ENCODE measurements around the gene DDX27.
"Not testable (repeated sequence)": the region's sequence is repeated elsewhere in the genome, so short reads cannot be mapped to it uniquely, and the experiment has no call there.

DDX27 gene

DNA sequence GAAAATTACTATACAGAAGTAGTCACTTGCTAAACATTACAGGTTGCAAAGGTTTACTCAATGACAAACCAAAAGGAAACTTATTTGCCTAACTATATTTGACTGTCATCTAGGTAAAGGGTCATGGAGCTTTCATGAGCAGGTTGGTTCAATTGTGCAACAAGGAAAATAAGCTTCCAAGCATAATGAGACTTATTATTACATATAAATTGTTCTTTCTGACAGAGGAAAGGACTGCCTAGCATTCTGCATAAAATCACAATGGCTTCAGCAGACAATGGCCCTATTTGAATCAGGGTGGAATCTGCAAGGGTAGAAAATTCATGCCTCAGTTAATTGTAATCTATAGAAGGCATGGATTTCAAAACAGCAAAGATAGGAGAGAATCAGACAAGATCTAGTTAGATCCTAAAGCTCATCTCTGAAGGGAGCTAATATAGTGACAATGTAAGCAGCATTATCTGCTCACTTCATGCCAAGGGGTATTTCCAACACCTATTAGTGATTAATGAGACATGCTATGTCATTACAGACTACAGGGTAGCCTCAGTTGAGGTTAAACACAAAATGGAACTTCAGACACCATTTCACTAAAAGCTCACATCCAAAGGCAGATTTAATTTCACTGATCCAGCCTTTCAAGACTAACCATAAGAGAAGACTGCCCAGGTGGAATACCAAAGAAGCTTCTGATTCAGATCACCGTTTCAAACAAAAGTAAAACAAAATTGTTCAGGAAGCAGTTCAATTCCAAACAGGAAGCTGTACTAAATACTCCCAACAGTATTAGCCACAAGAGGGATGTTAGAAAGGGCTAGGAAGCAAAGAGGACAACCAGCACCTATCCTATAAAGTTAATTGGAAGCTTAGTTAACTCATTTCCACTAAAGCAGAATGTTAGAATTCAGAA, 39.6 kb upstream of the DDX27 start:
- Histone ChIP-seq H3K9me3 (ENCODE audit: insufficient read depth, low read depth, low read length) (no peaks in the 10 kb centered on the region), H3K4me2 (ENCODE audit: low read depth, low read length, poor library complexity, severe bottlenecking) (peak overlapping the region; percentile 87), H2AFZ (ENCODE audit: low read length) (no peak overlapping the region), H3K4me1 (ENCODE audit: insufficient read depth, low read length, poor library complexity, severe bottlenecking) (peaks cover 47% of the 10 kb centered on the region), H3K4me3 (ENCODE audit: low read length, poor library complexity, severe bottlenecking) (peak overlapping the region; percentile 21), H3K9ac (ENCODE audit: low read depth, low read length, poor library complexity, severe bottlenecking) (peak overlapping the region; percentile 34), H4K20me1 (ENCODE audit: insufficient read depth, low read length, poor library complexity, severe bottlenecking) (peaks cover 56% of the 10 kb centered on the region), H3F3A (ENCODE audit: low read depth) (peaks cover 3% of the 10 kb centered on the region; the same call in 1 of the 2 replicates), H3K36me3 (ENCODE audit: insufficient read depth, low read length) (peaks cover 8% of the 10 kb centered on the region; the same call in 1 of the 2 replicates), H3K27me3 (ENCODE audit: insufficient read depth, low read length, poor library complexity, severe bottlenecking) (no peaks in the 10 kb centered on the region), H3K9me2 (replicated peaks; ENCODE audit: low read depth, low read length) (no peaks in the 10 kb centered on the region), H3K79me2 (ENCODE audit: insufficient read depth, low read length) (peaks cover 95% of the 10 kb centered on the region)
- TF ChIP-seq, protein P1, sequence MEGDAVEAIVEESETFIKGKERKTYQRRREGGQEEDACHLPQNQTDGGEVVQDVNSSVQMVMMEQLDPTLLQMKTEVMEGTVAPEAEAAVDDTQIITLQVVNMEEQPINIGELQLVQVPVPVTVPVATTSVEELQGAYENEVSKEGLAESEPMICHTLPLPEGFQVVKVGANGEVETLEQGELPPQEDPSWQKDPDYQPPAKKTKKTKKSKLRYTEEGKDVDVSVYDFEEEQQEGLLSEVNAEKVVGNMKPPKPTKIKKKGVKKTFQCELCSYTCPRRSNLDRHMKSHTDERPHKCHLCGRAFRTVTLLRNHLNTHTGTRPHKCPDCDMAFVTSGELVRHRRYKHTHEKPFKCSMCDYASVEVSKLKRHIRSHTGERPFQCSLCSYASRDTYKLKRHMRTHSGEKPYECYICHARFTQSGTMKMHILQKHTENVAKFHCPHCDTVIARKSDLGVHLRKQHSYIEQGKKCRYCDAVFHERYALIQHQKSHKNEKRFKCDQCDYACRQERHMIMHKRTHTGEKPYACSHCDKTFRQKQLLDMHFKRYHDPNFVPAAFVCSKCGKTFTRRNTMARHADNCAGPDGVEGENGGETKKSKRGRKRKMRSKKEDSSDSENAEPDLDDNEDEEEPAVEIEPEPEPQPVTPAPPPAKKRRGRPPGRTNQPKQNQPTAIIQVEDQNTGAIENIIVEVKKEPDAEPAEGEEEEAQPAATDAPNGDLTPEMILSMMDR (conservative IDR thresholded peaks at IDR 0.05; ENCODE audit: low read length) = no peak
- TF ChIP-seq EZH2phosphoT487 (IDR thresholded peaks at IDR 0.05; ENCODE audit: borderline replicate concordance) = no peak

DNA sequence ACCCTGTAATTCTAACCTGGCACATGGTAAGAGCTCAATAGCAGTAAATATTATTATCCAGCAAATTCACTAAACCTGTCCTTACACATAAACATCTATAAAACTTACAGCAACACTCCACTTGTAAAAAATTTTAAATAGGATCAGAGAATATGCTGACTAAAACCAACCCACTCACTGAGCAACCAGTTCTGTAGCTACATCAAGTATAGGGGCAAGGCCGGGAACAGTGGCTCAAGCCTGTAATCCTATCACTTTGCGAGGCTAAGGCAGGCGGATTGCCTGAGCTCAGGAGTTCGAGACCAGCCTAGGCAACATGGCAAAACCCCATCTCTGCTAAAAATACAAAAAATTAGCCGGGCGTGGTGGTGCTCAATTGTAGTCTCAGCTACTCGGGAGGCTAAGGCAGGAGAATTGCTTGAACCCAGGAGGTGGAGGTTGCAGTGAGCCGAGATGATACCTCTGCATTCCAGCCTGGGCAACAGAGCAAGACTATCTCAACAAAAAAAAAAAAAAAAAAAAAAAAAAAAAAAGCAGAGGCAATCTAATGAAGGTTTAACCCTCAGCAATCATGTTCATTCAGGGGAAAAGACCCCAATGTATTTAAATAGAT, 37.8 kb upstream of the DDX27 start:
- Histone ChIP-seq H3K9me2 (replicated peaks; ENCODE audit: low read depth, low read length) (no peaks in the 10 kb centered on the region), H3K4me1 (ENCODE audit: insufficient read depth, low read length, poor library complexity, severe bottlenecking) (peaks cover 65% of the 10 kb centered on the region), H3K79me2 (ENCODE audit: insufficient read depth, low read length) (peaks cover 97% of the 10 kb centered on the region), H3K27me3 (ENCODE audit: insufficient read depth, low read length, poor library complexity, severe bottlenecking) (no peaks in the 10 kb centered on the region), H3K9me3 (ENCODE audit: insufficient read depth, low read depth, low read length) (no peaks in the 10 kb centered on the region), H3K36me3 (ENCODE audit: insufficient read depth, low read length) (peaks cover 8% of the 10 kb centered on the region; the same call in 1 of the 2 replicates), H2AFZ (ENCODE audit: low read length) (no peak overlapping the region), H3K9ac (ENCODE audit: low read depth, low read length, poor library complexity, severe bottlenecking) (peak overlapping the region; percentile 3), H3K4me2 (ENCODE audit: low read depth, low read length, poor library complexity, severe bottlenecking) (peak overlapping the region; percentile 87), H3K4me3 (ENCODE audit: low read length, poor library complexity, severe bottlenecking) (peak overlapping the region; percentile 28), H3F3A (ENCODE audit: low read depth) (peaks cover 3% of the 10 kb centered on the region; the same call in 1 of the 2 replicates), H4K20me1 (ENCODE audit: insufficient read depth, low read length, poor library complexity, severe bottlenecking) (peaks cover 72% of the 10 kb centered on the region)
- no peak for TF ChIP-seq EZH2phosphoT487 (IDR thresholded peaks at IDR 0.05; ENCODE audit: borderline replicate concordance)
- TF ChIP-seq, protein P1 (conservative IDR thresholded peaks at IDR 0.05; ENCODE audit: low read length) = no peak

DNA sequence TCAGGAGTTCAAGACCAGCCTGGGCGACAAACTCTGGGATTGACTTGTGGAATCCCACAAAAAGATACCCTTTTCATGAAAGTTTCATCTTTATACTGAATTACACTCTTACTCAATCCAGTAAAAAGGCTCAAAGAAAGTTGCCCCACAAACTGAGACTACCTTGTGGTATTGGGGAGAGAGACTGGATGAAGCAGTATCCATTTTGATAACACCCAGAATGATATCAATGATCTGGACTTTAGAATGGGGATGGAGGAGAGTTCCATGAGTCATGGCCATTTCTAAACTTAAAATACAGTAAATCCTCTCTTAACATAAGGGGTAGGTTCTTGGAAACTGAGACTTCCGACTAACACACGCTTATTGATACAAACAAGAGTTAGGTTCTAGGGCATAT, 35.8 kb upstream of the DDX27 start:
- no peaks in the 10 kb centered on the region for H3K36me3 ChIP-seq (ENCODE audit: insufficient read depth, low read length)
- H3K4me2 ChIP-seq (ENCODE audit: low read depth, low read length, poor library complexity, severe bottlenecking) = peak overlapping the region; percentile 87
- peak overlapping the region; percentile 55 for H3K9ac ChIP-seq (ENCODE audit: low read depth, low read length, poor library complexity, severe bottlenecking)
- H3K27me3 ChIP-seq (ENCODE audit: insufficient read depth, low read length, poor library complexity, severe bottlenecking) = no peaks in the 10 kb centered on the region
- H3K9me3 ChIP-seq (ENCODE audit: insufficient read depth, low read depth, low read length) = no peaks in the 10 kb centered on the region
- no peak for TF ChIP-seq EZH2phosphoT487 (IDR thresholded peaks at IDR 0.05; ENCODE audit: borderline replicate concordance)
- TF ChIP-seq, protein P1 (conservative IDR thresholded peaks at IDR 0.05; ENCODE audit: low read length) = no peak
- H2AFZ ChIP-seq (ENCODE audit: low read length) = no peak overlapping the region
- H3K79me2 ChIP-seq (ENCODE audit: insufficient read depth, low read length) = peaks cover 93% of the 10 kb centered on the region
- H3K9me2 ChIP-seq (replicated peaks; ENCODE audit: low read depth, low read length) = no peaks in the 10 kb centered on the region
- peaks cover 65% of the 10 kb centered on the region for H3K4me1 ChIP-seq (ENCODE audit: insufficient read depth, low read length, poor library complexity, severe bottlenecking)
- peaks cover 3% of the 10 kb centered on the region; the same call in 1 of the 2 replicates for H3F3A ChIP-seq (ENCODE audit: low read depth)
- H4K20me1 ChIP-seq (ENCODE audit: insufficient read depth, low read length, poor library complexity, severe bottlenecking) = peaks cover 78% of the 10 kb centered on the region
- peak overlapping the region; percentile 56 for H3K4me3 ChIP-seq (ENCODE audit: low read length, poor library complexity, severe bottlenecking)

DNA sequence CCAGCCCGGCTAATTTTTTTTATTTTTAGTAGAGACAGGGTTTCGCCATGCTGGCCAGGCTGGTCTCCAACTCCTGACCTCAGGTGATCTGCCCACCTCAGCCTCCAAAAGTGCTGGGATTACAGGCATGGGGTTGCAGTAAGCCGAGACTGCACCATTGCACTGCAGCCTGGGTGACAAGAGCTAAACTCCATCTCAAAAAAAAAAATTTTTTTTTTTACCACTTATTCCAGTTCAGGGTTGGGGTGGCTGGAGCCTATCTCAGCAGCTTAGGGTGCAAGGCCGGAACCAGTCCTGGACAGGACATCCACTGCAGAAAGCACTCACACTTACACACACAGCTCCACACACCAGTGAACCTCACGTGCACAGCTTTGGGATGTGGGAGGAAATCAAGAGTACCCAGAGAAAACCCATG, 35.1 kb upstream of the DDX27 start:
- H3K27me3 ChIP-seq (ENCODE audit: insufficient read depth, low read length, poor library complexity, severe bottlenecking); H3K9me2 ChIP-seq (replicated peaks; ENCODE audit: low read depth, low read length); H3K9me3 ChIP-seq (ENCODE audit: insufficient read depth, low read depth, low read length); H2AFZ ChIP-seq (ENCODE audit: low read length); H3K36me3 ChIP-seq (ENCODE audit: insufficient read depth, low read length); H3F3A ChIP-seq (ENCODE audit: low read depth): not testable (repeated sequence)
- H3K9ac ChIP-seq (ENCODE audit: low read depth, low read length, poor library complexity, severe bottlenecking) = peak overlapping the region; percentile 69
- peaks cover 65% of the 10 kb centered on the region for H3K4me1 ChIP-seq (ENCODE audit: insufficient read depth, low read length, poor library complexity, severe bottlenecking)
- peaks cover 76% of the 10 kb centered on the region for H4K20me1 ChIP-seq (ENCODE audit: insufficient read depth, low read length, poor library complexity, severe bottlenecking)
- H3K4me3 ChIP-seq (ENCODE audit: low read length, poor library complexity, severe bottlenecking) = peak overlapping the region; percentile 85
- peak overlapping the region; percentile 87 for H3K4me2 ChIP-seq (ENCODE audit: low read depth, low read length, poor library complexity, severe bottlenecking)
- peaks cover 90% of the 10 kb centered on the region for H3K79me2 ChIP-seq (ENCODE audit: insufficient read depth, low read length)
